DMS53 (cell line): ENCODE measurements around the gene GRIA3.

Source experiments
- DNase-seq: peaks from one replicate; lab custom pipeline; 2025; lab: John Stamatoyannopoulos, UW

The GRIA3 gene

GRCh38 chrX:123184219-123184865 is at the start of gene GRIA3:
Gene GRIA3 (plus strand): TSS chrX:123184278. CDS start chrX:123184536, 258 bp downstream.
- peak; percentile 55 for DNase-seq

- DNase-seq: no peak
These were observed 45.6 kb upstream of the GRIA3 start for GRCh38 chrX:123138473-123138872.

DNA sequence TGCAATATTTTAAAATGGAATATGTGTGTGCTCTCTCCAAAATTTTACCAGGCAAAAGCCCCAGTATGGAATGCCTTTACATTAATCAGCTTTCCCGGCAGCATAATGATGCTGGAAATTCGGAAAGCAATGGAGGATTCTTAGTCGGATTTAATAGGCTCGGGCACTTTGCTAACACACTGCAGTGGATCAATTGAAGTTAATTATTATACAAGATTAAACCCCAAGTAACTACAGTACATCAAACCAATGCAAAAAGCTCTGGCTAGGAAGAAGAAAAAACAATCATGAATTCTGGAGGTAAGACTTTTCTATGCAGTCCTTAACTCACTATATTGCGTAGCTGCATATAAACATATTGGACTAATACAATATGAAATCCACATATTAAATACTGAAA is 43.6 kb upstream of the GRIA3 start:
- DNase-seq: no peak

- no peak for DNase-seq
These were observed 43.2 kb upstream of the GRIA3 start for GRCh38 chrX:123140904-123141303.

DNA sequence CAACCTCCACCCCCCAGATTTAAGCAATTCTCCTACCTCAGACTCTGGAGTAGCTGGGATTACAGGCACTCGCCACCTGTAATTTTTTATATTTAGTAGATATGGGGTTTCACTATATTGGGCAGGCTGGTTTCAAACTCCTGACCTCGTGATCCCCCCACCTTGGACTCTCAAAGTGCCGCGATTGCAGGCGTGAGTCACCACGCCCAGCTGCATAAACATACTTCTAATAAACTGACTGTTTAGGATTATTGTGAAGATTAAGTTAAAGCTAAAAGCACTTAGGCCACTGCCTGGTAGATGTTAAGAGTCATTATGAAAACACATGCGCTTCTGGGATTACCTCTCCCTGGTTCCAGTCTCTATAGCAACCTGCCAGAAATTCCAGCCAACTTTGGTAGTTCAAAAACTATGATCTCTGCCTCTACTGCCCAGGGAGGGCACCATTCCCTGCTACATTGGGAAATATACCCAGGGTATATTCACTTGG is 30.2 kb upstream of the GRIA3 start:
- DNase-seq: peak; percentile 2

DNA sequence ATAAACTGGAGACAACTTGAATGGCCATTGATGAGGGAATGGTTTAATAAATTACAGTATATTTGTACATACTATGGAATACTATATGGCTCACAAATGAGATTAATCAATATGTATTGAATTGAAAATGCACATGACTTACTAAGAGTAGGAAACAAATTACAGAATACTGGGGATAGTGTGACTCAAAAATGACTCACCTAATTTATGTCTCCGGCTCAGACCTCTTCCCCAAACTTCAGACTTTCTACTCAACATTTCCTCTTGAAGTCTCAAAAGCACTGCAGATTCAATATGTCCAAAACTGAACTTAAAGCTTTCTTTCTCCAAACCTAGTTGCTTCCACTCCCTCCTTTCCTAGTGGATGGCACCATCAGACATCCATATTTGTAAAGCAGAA is 28.8 kb upstream of the GRIA3 start:
- DNase-seq: no peak

DNA sequence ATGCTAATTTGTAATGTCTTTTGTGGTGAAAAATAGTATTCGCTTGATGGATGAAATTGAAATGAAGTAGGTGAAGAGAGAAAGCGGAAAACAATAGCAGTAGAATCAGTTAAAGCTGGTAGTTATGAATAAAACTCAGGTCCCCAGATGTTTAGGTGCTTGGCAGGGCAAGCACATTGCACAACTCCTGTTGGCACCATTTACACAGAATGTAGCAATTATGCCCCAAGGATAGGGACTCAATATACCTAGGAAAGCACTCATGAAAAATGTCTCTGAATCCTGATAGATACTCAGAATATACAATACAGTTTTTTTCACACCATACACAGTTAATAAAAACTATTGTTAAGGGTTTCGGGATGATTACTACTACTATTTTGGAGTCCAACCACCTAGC is 26.5 kb upstream of the GRIA3 start:
- DNase-seq: no peak

DNA sequence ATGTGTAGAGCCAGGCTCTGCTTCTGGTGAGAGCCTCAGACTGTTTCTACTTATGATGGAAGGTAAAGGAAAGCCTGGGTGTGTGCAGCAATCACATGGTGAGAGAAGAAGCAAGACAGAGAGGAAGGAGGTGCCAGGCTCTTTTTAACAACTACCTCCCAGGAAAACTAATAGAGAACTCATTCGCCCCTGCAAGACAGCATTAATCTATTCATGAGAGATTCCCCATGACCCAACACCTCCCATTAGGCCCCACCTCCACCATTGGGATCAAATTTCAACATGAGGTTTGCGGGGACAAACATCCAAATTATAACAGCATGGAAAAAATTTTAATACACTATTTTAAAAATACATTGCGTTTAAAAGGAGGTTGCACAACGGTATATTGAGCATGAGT is 24.7 kb upstream of the GRIA3 start:
- DNase-seq: no peak

DNA sequence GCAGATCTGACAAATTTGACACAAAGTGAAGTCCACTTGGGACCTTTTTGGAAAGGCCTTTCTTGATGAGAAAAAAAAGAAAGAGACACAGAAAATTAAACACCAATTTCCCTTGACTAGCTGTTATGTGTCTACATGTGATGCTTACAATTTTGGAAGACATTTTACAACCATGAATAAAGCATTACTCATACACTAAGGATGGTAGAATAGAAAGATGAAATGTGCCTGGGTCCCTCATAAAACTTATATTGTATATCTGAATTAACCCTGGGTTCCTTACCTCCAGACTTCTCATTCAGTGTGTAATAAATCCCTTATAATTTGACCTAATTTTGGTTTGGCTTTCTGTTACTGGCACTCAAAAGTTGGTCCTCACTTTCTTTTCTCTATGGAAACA is 16.5 kb upstream of the GRIA3 start:
- no peak for DNase-seq

- peak; percentile 77 for DNase-seq
These were observed 14.7 kb upstream of the GRIA3 start for GRCh38 chrX:123169247-123169901.

- no peak for DNase-seq
These were observed 13.5 kb upstream of the GRIA3 start for GRCh38 chrX:123170546-123170945.

- peak; percentile 1 for DNase-seq
These were observed 12.3 kb upstream of the GRIA3 start for GRCh38 chrX:123171781-123172180.

DNA sequence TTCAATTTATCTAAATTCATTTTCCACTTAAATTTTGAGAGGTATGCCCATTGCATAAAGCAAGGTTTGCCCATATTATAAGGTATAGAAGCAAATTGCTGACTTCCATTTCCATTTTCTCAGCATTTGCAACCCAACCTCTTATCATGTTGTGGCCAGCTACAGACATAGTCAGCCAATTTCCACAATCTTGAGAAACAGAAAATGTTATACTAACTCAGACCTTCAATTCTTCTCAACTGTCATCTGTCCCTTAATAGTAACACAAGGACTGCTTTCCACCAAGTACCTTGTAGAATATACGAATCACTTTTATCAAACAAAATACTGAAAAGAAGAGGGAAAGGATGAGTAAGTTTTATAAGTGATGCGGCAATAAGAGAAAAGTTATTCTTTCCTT is 11.2 kb upstream of the GRIA3 start:
- DNase-seq: no peak

GRCh38 chrX:123173833-123174232 is 10.2 kb upstream of the GRIA3 start:
- DNase-seq: peak; percentile 65

DNA sequence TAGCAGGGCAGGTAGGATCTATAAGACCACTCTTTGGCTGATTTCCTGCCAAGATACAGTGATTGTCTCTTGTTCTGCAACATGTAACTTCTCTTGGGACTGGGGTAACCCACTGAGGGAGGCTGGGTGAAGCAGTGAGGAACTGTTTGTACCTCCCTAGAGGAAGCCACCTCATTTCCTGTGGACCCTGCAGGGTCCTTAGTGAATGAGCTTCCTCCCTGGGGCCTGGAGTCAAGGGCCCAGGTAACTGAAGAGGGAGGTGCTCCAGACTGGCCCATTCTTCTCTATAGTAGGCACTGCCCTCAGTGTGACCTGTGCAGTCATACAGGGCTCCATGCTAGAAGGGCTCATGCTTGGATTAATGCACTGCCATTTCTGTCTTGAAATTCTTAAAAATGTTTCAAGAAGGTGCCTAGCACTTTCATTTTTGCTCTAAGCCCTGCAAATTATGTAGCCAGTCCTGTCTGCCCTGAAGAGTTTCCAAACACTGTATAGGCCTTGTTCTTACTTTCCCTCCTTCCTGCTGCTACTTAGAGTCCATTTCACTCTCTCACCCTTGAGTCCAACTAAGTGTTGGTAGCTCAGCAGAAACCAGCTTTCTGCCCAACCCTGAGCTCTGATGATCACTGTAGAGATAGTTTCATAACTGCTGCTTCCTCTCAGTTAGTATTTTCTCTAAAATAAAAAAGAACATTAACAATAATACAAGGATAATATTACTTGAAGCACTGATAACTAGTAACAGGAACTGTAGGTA is 8.5 kb upstream of the GRIA3 start:
- no peak for DNase-seq

- no peak for DNase-seq
These were observed 2.7 kb upstream of the GRIA3 start for GRCh38 chrX:123181233-123181914.

DNA sequence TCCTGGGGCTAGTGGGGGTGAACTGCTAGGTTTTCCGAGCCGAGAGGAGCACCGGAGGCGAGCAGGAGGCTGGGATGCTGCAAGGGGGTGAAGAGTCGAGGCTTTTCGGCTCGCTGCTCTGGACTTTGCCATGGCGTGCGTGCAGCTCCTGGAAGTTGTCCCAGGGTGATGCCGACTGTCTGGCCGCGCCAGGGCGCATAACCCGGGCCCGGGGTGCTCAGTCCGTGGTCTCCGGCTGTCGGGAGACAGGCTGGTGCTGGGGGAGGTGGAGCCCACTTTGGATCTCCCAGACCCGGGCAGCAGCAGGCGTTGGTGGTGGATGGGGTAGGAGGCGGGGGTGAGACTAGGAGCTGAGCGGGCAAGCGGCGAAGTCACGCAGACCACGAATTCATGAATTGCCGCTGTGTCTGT is 793 bp downstream of the GRIA3 start:
- peak; percentile 56 for DNase-seq

GRCh38 chrX:123185721-123186120 is 1.6 kb downstream of the GRIA3 start:
- no peak for DNase-seq

DNA sequence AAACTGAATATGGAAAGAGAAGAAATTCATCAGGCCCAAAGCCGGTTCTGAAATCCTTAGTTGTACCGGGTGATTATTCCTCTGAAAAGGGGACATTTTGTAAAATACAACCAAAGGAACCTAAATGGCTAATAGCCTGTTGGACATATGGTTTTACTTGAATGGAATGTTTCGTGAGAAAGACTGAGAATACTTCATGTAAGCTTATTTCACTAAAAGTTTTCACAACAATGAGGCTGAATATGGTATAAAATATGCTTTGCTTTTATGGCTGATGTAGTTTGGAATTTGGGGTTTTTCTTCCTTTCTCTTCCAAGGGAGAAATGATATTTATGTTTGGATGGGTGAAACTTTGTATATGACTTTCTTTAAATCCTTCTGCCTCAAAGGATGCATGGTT is 2.7 kb downstream of the GRIA3 start:
- DNase-seq: no peak

DNA sequence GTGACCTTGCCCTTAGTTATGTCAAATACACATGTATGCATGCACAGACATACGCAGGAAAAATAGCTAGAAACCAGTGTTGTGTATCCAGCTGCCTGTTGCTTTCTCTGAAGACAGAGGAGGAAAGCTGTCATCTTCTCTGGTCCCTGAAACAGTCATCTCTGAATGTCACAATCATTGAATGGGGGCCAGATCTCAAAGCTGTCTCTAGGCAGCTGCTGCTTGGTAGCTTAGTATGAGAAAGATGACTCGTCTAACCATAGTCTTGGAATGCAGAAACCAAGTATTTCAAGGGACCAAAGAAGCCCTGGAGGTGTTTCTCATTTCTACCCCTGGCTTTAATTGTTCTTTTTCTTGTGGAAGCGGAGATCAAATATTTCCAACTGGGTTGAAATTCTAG is 4.0 kb downstream of the GRIA3 start:
- DNase-seq: no peak

DNA sequence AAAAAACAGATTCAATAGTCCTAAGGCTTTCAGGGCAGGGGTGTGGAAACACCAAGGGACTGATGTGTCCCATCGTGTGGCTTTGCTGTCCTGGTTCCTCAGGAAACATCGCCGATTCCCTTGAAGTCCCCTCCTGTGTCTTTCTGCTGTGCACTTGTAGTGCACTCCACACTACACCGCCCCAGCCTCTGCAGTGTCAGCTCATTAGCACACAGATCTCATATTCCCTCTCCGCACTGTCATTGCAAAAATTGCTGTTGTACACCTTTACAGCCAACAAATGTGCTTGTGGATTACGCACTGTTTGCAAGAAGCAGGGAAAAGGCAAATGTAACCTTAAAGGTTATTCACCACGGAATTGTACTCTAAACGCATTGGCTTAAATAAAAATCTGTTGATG is 5.3 kb downstream of the GRIA3 start:
- no peak for DNase-seq

- DNase-seq: no peak
These were observed 6.0 kb downstream of the GRIA3 start for GRCh38 chrX:123190096-123190495.

DNA sequence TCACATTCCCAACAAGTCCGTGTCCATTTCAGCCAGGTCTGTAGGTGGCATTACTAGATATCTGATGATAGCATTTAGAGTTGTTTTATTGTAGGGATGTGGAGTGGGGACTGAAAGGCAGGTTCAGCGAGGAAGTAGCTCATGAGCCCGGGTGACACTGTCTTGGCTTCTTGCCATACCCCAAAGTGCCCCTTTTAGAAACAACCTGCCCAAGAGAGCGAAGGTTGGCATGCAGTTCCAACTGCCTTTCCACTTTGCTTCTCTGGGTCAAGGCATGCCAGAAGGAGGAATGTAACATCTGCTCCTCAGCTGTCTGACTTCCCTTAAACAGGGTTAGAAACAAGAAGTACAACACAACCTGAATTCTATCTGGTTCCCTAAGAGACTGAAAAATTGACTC is 9.0 kb downstream of the GRIA3 start:
- DNase-seq: no peak
